ENCODE results near the gene MRPL55.

GRCh38 chr1:228079013-228079412 is 30.1 kb downstream of the MRPL55 start:
- no peak for TF ChIP-seq CTCF (IDR thresholded peaks at IDR 0.05)
- no peak for TF ChIP-seq POLR2A (IDR thresholded peaks at IDR 0.05)

Data from thyroid gland (tissue), 4 donors.